HL-60 (cell line): ENCODE measurements around the gene ABAT.
A peak's percentile ranks its signal among the peaks of the same experiment; 100 is the strongest.
"Not testable (repeated sequence)": the region's sequence is repeated elsewhere in the genome, so short reads cannot be mapped to it uniquely, and the experiment has no call there.

Experiments used
- DNase-seq, 2 experiments: peaks; one replicate each; pipeline ENCODE4 v3.0.0-alpha.2; 2010 to 2020; ENCODE audit warnings: low read depth in 1 of 2, low spot score in 1 of 2
- H3K27ac ChIP-seq: fragments of 250-450 bp; sonication (Bioruptor Pico); replicated peaks from 2 replicates; pipeline ENCODE4 v1.5.1; 2020; ENCODE audit warnings: mild to moderate bottlenecking, moderate library complexity
- H3K27me3 ChIP-seq: fragments of 250-450 bp; sonication (Bioruptor Pico); 2 replicates; pipeline ENCODE4 v1.5.1; 2021; ENCODE audit warnings: mild to moderate bottlenecking, moderate library complexity; ENCODE audit not compliant: insufficient read depth, poor library complexity, severe bottlenecking
- H3K4me3 ChIP-seq: replicated peaks from 2 replicates; pipeline ENCODE4 v1.5.1; 2011; ENCODE audit warnings: mild to moderate bottlenecking, control low read depth, low read length; ENCODE audit not compliant: insufficient read depth
- GABPA ChIP-seq: IDR thresholded peaks from 2 replicates; pipeline ENCODE4 v1.6.1; 2012; ENCODE audit warnings: low read depth
- POLR2AphosphoS5 ChIP-seq: IDR thresholded peaks from 2 replicates; pipeline ENCODE4 v1.6.1; 2012; ENCODE audit warnings: low read depth
- SPI1 ChIP-seq: IDR thresholded peaks from 2 replicates; pipeline ENCODE4 v1.6.1; 2012; ENCODE audit warnings: low read depth, mild to moderate bottlenecking, borderline replicate concordance
- TF ChIP-seq, protein P1 (sequence below): IDR thresholded peaks from 2 replicates; pipeline ENCODE4 v1.6.1; 2012; ENCODE audit warnings: low read depth; ENCODE audit not compliant: insufficient replicate concordance
- TF ChIP-seq, protein P2 (sequence below): IDR thresholded peaks from one replicate; pipeline ENCODE4 v1.5.1; 2011; ENCODE audit warnings: low read length, control low read depth, inconsistent platforms; ENCODE audit not compliant: insufficient read depth

Gene ABAT

DNA sequence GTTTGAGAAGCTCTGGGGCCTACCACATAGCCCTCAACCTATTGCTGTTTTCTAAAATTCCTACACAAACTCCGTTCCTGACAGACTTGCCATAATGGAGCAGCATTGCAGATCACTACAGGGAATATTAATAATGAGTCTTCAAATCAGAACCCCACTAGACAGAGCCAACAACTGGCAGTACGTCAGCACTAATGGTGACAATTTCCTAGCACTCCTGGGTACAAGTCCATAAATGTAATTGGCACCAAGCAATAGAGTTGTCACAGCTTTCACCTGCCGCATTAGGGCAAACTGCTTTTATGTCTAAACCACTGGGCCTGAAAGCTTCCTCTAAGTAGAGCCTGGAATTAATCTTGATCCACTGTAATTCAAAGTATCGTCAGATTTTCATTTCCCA, 25.5 kb upstream of the ABAT start:
- no peak for DNase-seq
- Histone ChIP-seq H3K4me3 (no peak overlapping the region), H3K27ac (no peak overlapping the region), H3K27me3 (no peaks in the 10 kb centered on the region)
- no peak for TF ChIP-seq SPI1

DNA sequence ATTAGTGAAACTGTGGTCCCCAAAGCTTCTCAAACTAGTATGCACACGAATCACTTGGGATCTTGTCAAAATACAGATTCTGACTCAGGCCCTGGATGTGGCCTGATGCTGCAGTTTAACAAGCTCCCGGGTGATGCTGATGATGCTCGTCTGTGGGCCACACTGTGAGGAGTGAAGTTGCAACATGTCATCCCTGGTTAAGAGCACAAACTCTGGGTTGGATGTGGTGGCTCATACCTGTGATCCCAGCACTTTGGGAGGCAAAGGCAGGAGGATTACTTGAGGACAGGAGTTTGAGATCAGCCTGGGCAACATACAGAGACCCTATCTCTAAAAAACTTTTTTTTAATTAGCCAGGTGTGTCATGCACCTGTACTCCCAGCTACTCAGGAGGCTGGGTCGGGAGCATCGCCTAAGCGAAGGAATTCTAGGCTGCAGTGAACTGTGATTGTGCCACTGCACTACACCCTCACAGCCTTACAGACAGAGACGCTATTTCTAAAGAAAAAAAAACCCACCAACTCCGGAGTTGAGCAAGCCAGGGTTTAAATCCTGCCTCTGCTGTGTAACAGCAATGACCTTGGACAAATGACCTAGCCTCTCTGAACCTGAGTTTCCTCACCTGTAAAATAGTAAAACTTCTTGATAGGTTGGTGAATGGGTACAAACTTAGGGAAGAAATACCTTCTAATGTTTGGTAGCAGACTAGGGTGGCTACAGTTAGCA, 24.4 kb upstream of the ABAT start:
- TF ChIP-seq, protein P1, sequence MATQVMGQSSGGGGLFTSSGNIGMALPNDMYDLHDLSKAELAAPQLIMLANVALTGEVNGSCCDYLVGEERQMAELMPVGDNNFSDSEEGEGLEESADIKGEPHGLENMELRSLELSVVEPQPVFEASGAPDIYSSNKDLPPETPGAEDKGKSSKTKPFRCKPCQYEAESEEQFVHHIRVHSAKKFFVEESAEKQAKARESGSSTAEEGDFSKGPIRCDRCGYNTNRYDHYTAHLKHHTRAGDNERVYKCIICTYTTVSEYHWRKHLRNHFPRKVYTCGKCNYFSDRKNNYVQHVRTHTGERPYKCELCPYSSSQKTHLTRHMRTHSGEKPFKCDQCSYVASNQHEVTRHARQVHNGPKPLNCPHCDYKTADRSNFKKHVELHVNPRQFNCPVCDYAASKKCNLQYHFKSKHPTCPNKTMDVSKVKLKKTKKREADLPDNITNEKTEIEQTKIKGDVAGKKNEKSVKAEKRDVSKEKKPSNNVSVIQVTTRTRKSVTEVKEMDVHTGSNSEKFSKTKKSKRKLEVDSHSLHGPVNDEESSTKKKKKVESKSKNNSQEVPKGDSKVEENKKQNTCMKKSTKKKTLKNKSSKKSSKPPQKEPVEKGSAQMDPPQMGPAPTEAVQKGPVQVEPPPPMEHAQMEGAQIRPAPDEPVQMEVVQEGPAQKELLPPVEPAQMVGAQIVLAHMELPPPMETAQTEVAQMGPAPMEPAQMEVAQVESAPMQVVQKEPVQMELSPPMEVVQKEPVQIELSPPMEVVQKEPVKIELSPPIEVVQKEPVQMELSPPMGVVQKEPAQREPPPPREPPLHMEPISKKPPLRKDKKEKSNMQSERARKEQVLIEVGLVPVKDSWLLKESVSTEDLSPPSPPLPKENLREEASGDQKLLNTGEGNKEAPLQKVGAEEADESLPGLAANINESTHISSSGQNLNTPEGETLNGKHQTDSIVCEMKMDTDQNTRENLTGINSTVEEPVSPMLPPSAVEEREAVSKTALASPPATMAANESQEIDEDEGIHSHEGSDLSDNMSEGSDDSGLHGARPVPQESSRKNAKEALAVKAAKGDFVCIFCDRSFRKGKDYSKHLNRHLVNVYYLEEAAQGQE, result no peak
- TF ChIP-seq POLR2AphosphoS5 (no peak), SPI1 (no peak), GABPA (no peak)
- TF ChIP-seq, protein P2, sequence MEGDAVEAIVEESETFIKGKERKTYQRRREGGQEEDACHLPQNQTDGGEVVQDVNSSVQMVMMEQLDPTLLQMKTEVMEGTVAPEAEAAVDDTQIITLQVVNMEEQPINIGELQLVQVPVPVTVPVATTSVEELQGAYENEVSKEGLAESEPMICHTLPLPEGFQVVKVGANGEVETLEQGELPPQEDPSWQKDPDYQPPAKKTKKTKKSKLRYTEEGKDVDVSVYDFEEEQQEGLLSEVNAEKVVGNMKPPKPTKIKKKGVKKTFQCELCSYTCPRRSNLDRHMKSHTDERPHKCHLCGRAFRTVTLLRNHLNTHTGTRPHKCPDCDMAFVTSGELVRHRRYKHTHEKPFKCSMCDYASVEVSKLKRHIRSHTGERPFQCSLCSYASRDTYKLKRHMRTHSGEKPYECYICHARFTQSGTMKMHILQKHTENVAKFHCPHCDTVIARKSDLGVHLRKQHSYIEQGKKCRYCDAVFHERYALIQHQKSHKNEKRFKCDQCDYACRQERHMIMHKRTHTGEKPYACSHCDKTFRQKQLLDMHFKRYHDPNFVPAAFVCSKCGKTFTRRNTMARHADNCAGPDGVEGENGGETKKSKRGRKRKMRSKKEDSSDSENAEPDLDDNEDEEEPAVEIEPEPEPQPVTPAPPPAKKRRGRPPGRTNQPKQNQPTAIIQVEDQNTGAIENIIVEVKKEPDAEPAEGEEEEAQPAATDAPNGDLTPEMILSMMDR, result no peak
- Histone ChIP-seq H3K27me3 (no peaks in the 10 kb centered on the region), H3K27ac (no peak overlapping the region), H3K4me3 (no peak overlapping the region)
- DNase-seq, result no peak

DNA sequence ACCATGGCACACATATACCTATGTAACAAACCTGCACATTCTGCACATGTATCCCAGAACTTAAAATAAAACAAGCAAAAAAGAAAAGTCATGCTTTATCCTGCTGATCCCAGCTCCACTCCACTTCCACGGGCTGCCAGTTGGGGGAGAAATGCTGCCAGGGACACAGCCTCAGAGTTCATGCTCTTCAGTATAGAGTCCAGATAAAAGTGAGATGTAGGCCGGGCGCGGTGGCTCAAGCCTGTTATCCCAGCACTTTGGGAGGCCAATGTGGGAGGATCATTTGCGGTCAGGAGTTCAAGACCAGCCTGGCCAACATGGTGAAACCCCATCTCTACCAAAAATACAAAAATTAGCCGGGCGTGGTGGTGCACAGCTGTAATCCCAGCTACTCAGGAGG, 22.5 kb upstream of the ABAT start:
- DNase-seq, H3K4me3 ChIP-seq, H3K27ac ChIP-seq, H3K27me3 ChIP-seq: not testable (repeated sequence)

DNA sequence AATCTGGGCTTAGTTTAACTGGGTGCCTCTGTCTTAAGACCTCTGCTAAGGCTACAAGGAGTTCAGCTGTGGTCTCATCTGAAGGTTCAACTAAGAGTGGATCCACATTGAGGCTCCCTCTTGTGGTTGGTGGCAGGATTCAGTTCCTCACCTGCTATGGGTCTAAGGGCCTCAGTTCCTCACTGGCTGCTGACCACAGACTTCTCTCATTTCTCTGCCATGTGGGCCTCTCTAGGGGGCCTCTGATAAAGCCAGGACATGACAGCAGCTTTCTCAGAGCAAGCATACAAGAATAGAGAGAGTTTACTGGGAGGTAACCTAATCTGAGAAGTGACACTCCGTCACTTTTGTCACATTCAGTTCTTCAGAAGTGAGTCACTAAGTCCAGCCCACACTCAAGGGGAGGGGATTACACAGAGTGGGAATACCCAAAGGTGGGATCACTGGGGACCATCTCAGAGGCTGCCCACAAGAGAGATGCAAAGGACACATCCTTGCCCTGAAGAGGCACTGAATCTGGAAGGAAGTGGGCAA, 19.2 kb upstream of the ABAT start:
- peak; percentile 52 to 75 for DNase-seq
- TF ChIP-seq POLR2AphosphoS5 (no peak), GABPA (no peak), SPI1 (peak; percentile 83)
- TF ChIP-seq, protein P1, result no peak
- TF ChIP-seq, protein P2, result peak; percentile 79
- H3K27ac ChIP-seq, result no peak overlapping the region
- no peak overlapping the region for H3K4me3 ChIP-seq
- H3K27me3 ChIP-seq, result no peaks in the 10 kb centered on the region

DNA sequence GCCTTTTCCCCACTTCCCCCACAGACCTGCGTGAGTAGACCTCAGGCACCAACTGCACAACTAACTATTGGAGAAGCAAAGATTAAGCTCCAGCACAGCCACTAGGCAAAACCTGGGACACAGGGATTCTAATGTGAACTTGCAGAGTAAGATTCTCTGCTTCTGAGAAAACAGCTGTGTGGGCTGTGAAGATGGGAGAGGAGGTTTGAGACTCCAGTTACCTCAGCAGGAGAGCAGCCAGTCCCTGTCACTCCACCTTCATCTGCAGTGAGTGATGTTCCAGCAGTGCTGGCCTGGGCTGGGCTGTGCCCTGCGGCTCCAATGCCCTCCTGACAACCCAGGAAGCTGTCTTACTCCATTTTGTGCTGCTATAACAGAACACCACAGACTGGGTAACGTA, 18.0 kb upstream of the ABAT start:
- H3K27ac ChIP-seq, result no peak overlapping the region
- no peak for DNase-seq
- no peaks in the 10 kb centered on the region for H3K27me3 ChIP-seq
- TF ChIP-seq POLR2AphosphoS5 (no peak), SPI1 (no peak), GABPA (no peak)
- TF ChIP-seq, protein P2, result no peak
- TF ChIP-seq, protein P1, result no peak
- H3K4me3 ChIP-seq, result no peak overlapping the region
